ENCODE measurements around the gene CYP4Z1. TPM values are rescaled to one million over a fixed set of nuclear protein-coding genes. Genes with fewer than 3 reads are reported as not detected.
"Not testable (repeated sequence)": the region's sequence is repeated elsewhere in the genome, so short reads cannot be mapped to it uniquely, and the experiment has no call there.

Gene CYP4Z1
- total and polyA plus RNA-seq, 3 experiments from 2014 or later, result not detected

GRCh38 chr1:47157957-47158356 is 90.9 kb downstream of the CYP4Z1 start:
- H3K4me3 Mint-ChIP-seq; H3K36me3 ChIP-seq (ENCODE audit: insufficient read depth, low read length); H3K27ac Mint-ChIP-seq; H3K36me3 Mint-ChIP-seq; POLR2A ChIA-PET; H3K27me3 ChIP-seq (ENCODE audit: insufficient read depth, low read length, poor library complexity, severe bottlenecking); DNase-seq; H3K4me3 ChIP-seq (ENCODE audit: low read length); CTCF ChIA-PET; H3K4me1 Mint-ChIP-seq; H3K9me3 ChIP-seq (ENCODE audit: low read length); H3K27ac ChIP-seq (ENCODE audit: low read depth, low read length); H3K4me1 ChIP-seq (ENCODE audit: insufficient read depth, low read length): not testable (repeated sequence)
- Mint-ChIP-seq H3K9me3 (peaks cover 5 to 22% (median 12%) of the 10 kb centered on the region in 5 donors), H3K27me3 (peaks cover 12 to 56% of the 10 kb centered on the region in 2 donors)

GRCh38 chr1:47160716-47161115 is 93.7 kb downstream of the CYP4Z1 start:
- Mint-ChIP-seq H3K9me3 (peaks cover 2 to 11% (median 5%) of the 10 kb centered on the region in 5 donors), H3K27me3 (peaks cover 11 to 52% of the 10 kb centered on the region in 2 donors), H3K4me1 (no peaks in the 10 kb centered on the region), H3K4me3 (no peak overlapping the region), H3K27ac (no peak overlapping the region), H3K36me3 (no peaks in the 10 kb centered on the region)
- CTCF ChIA-PET, result no interaction called here
- H3K27me3 ChIP-seq (ENCODE audit: insufficient read depth, low read length, poor library complexity, severe bottlenecking), result no peaks in the 10 kb centered on the region
- no peak overlapping the region for H3K4me3 ChIP-seq (ENCODE audit: low read length)
- no peak for DNase-seq
- no peaks in the 10 kb centered on the region for H3K4me1 ChIP-seq (ENCODE audit: insufficient read depth, low read length)
- H3K9me3 ChIP-seq (ENCODE audit: low read length), result no peaks in the 10 kb centered on the region
- POLR2A ChIA-PET, result no interaction called here
- no peaks in the 10 kb centered on the region for H3K36me3 ChIP-seq (ENCODE audit: insufficient read depth, low read length)
- no peak overlapping the region for H3K27ac ChIP-seq (ENCODE audit: low read depth, low read length)

DNA sequence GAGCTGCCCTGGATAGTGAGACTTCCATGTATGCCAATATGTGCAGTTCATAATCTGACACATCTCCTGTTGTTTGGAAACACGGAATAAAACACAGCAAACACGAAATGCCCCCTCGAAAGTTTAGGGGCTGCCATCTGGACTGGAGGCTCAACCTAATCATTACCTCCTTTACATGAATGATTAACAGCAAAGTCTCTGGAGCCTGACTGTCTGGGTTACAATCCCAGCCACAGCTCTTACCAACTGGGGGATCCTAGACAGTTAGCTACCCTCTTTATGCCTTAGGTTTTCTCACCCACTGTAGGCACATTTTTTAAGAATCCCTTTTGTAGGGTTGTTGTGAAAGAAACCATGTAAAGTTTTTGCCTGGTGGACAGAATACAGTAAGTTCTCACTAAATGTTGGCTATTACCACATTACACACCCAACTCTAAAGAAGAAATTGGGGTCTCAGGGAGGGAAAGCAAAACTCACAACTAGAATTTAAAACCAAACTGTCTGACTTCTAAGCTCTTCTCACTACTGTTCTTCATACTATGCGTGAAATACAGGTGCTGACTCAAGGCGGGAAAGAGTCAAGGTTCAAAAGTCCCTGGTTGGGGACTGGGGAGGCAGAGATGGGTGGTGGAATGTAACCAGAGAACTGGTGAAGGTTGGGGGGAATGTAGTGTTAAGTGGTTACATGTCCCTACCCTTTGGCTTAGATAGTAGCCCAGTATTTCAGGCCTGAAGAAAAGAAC is 94.4 kb downstream of the CYP4Z1 start:
- Histone ChIP-seq H3K4me3 (ENCODE audit: low read length) (no peak overlapping the region), H3K9me3 (ENCODE audit: low read length) (no peaks in the 10 kb centered on the region), H3K27ac (ENCODE audit: low read depth, low read length) (no peak overlapping the region), H3K36me3 (ENCODE audit: insufficient read depth, low read length) (no peaks in the 10 kb centered on the region), H3K27me3 (ENCODE audit: insufficient read depth, low read length, poor library complexity, severe bottlenecking) (no peaks in the 10 kb centered on the region), H3K4me1 (ENCODE audit: insufficient read depth, low read length) (no peaks in the 10 kb centered on the region)
- ChIA-PET CTCF (no interaction called here), POLR2A (no interaction called here)
- Mint-ChIP-seq H3K4me3 (peak overlapping the region in 1 of 7 donors; percentile 46), H3K36me3 (no peaks in the 10 kb centered on the region), H3K27ac (no peak overlapping the region), H3K9me3 (peaks cover 0 to 5% (median 3%) of the 10 kb centered on the region in 5 donors), H3K4me1 (no peaks in the 10 kb centered on the region), H3K27me3 (peaks cover 14 to 47% of the 10 kb centered on the region in 2 donors)
- no peak for DNase-seq

GRCh38 chr1:47164552-47164951 is 97.5 kb downstream of the CYP4Z1 start:
- Mint-ChIP-seq H3K36me3 (no peaks in the 10 kb centered on the region), H3K4me1 (no peaks in the 10 kb centered on the region), H3K27ac (no peak overlapping the region), H3K27me3 (peaks cover 28 to 52% of the 10 kb centered on the region in 2 donors), H3K9me3 (peaks cover 0 to 3% (median 0%) of the 10 kb centered on the region in 5 donors), H3K4me3 (no peak overlapping the region)
- Histone ChIP-seq H3K36me3 (ENCODE audit: insufficient read depth, low read length) (no peaks in the 10 kb centered on the region), H3K9me3 (ENCODE audit: low read length) (no peaks in the 10 kb centered on the region), H3K4me1 (ENCODE audit: insufficient read depth, low read length) (no peaks in the 10 kb centered on the region), H3K4me3 (ENCODE audit: low read length) (no peak overlapping the region), H3K27me3 (ENCODE audit: insufficient read depth, low read length, poor library complexity, severe bottlenecking) (no peaks in the 10 kb centered on the region), H3K27ac (ENCODE audit: low read depth, low read length) (no peak overlapping the region)
- ChIA-PET CTCF (no interaction called here), POLR2A (no interaction called here)
- no peak for DNase-seq

Other genes with a start within 250 kb of the CYP4Z1 start
- not detected for gene CYP4A11, start 125.8 kb upstream of the CYP4Z1 start, total RNA-seq
- gene CYP4A11, start 125.8 kb upstream of the CYP4Z1 start, polyA plus RNA-seq, result not detected
- gene CYP4X1, start 43.6 kb upstream of the CYP4Z1 start, total RNA-seq, result not detected
- gene CYP4X1, start 43.6 kb upstream of the CYP4Z1 start, polyA plus RNA-seq, result not detected
- gene CYP4A22, start 70.2 kb downstream of the CYP4Z1 start, total RNA-seq, result not detected
- gene CYP4A22, start 70.2 kb downstream of the CYP4Z1 start, polyA plus RNA-seq, result not detected
- not detected for gene PDZK1IP1, start 122.8 kb downstream of the CYP4Z1 start, total RNA-seq
- gene PDZK1IP1, start 122.8 kb downstream of the CYP4Z1 start, polyA plus RNA-seq, result not detected
- not detected for gene TAL1, start 165.0 kb downstream of the CYP4Z1 start, total RNA-seq
- gene TAL1, start 165.0 kb downstream of the CYP4Z1 start, polyA plus RNA-seq, result not detected
- gene STIL, start 246.9 kb downstream of the CYP4Z1 start, total RNA-seq, result 10 to 100 TPM; 18.4 to 19.1 TPM
- gene STIL, start 246.9 kb downstream of the CYP4Z1 start, polyA plus RNA-seq, result 0.15 TPM

Data from CD8-positive, alpha-beta memory T cell (primary cell).